Stomach (tissue), 9 donors: ENCODE results near the gene CD247. TPM values are rescaled to one million over a fixed set of nuclear protein-coding genes. Genes with fewer than 3 reads are reported as not detected.

ENCODE experiments used
- DNase-seq, 2 donors: peaks; one replicate each; pipeline versions ENCODE4 v3.0.0 to v3.0.0-alpha.2; 2013 to 2019
- H3K27ac ChIP-seq, 5 donors: fragments of 200-600 bp in 4 of 5; sonication (generic) in 4 of 5; one replicate each; pipeline ENCODE4 v1.5.1; 2013 to 2019; ENCODE audit warnings: mild to moderate bottlenecking in 1 of 5, moderate library complexity in 1 of 5
- H3K27me3 ChIP-seq, 3 donors: fragments of 200-600 bp; sonication (generic); one replicate each; pipeline ENCODE4 v1.5.1; 2017 to 2019; ENCODE audit warnings: mixed run types in 1 of 3
- H3K36me3 ChIP-seq, 4 donors: fragments of 200-600 bp; sonication (generic); 1 replicate in 3 of 4; 2 replicates in 1 of 4; pipeline ENCODE4 v1.5.1; 2016 to 2019
- H3K4me1 ChIP-seq, 4 donors: fragments of 200-600 bp; sonication (generic); one replicate each; pipeline ENCODE4 v1.5.1; 2016 to 2019
- H3K4me3 ChIP-seq, 4 donors: fragments of 200-600 bp; sonication (generic) in 3 of 4; one replicate each; pipeline ENCODE4 v1.5.1; 2016 to 2019; ENCODE audit warnings: mild to moderate bottlenecking in 1 of 4
- H3K9me3 ChIP-seq, 4 donors: fragments of 200-600 bp; sonication (generic); one replicate each; pipeline ENCODE4 v1.5.1; 2016 to 2019
- EP300 ChIP-seq: sonication (generic); formaldehyde crosslinking; IDR thresholded peaks from one replicate; pipeline ENCODE4 v1.6.1; 2017; ENCODE audit warnings: antibody characterized with exemption
- POLR2A ChIP-seq, 4 donors: fragments of 450-650 bp; IDR thresholded peaks; one replicate each; pipeline ENCODE4 v1.6.1; 2016; ENCODE audit warnings: antibody characterized with exemption in 4 of 4, control low read depth in 2 of 4, mild to moderate bottlenecking in 1 of 4, moderate library complexity in 1 of 4
- POLR2AphosphoS5 ChIP-seq, 3 donors: sonication (generic); formaldehyde crosslinking; IDR thresholded peaks; one replicate each; pipeline ENCODE4 v1.6.1; 2016; ENCODE audit warnings: antibody characterized with exemption in 3 of 3
- WGBS, 5 donors: extraction: QIAGEN DNeasy Blood & Tissue Kit in 3 of 5; methylation state at CpG; one replicate each; pipeline versions ENCODE4 v1.1.5 to v1.1.7; 2013 to 2018; 5-methylcytosine and 5-hydroxymethylcytosine counted together
- intact Hi-C: fragments of 100-400 bp; cut with DNase I; formaldehyde crosslinking; loops from one replicate; pipeline ENCODE4 v1.15.1; 2023; ENCODE audit warnings: low total_unique reads
- polyA plus RNA-seq, 3 donors: library from polyadenylated mRNA; stranded (reverse); fragments of 200-250 nt; gene quantifications; one replicate each; pipeline ENCODE4 v1.2.3, GENCODE V29; 2013
- total RNA-seq, 5 donors: library from RNA; depleted of rRNA; stranded (reverse); fragments of >200 nt; gene quantifications; one replicate each; pipeline versions ENCODE4 v1.1.0 to v1.2.3, GENCODE V29; 2014 to 2016
- TF ChIP-seq, protein P1 (sequence below), 7 experiments: fragments of 450-650 bp in 4 of 7; fragments of 200-600 bp in 3 of 7; sonication (generic) in 3 of 7; IDR thresholded peaks; one replicate each; pipeline ENCODE4 v1.5.1; 2016 to 2019; ENCODE audit warnings: antibody characterized with exemption in 7 of 7, control low read depth in 2 of 7, mild to moderate bottlenecking in 1 of 7
- donor health status: healthy with polysubstance abuse.
- donor health status: Bipolar disorder and iron deficiency.
- donor health status: healthy.

The CD247 gene
- total and polyA plus RNA-seq, 8 donors = 0.68 to 6.7 (median 3.1) TPM; not detected in 3

DNA sequence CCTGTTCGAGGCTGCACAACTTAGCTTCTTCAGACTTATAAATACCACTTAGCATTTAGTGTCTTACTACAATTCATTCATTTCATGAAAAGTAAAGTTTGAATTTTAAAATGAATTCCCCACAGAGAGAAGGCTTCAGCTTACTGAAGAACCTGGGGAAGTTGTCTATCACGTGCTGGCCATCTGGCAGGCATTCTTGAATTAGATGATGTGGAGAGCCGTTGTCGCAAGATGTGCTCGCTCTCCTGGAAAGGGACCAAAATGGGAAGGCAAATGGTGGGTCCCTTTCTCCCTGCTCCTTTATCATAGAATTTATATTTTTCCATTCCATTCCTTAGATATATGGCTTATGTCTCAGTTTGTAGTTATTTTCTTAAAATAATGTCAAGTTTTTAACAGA lies 90.5 kb downstream of the CD247 start:
- Histone ChIP-seq H3K27me3 (no peaks in the 10 kb centered on the region), H3K9me3 (no peaks in the 10 kb centered on the region), H3K4me1 (no peaks in the 10 kb centered on the region), H3K36me3 (peaks cover 0 to 11% (median 5%) of the 10 kb centered on the region in 4 donors), H3K27ac (no peak overlapping the region), H3K4me3 (no peak overlapping the region)
- DNase-seq = no peak
- WGBS, 5 donors = 82 to 90% (median 85%) methylated on average over 5 of the region's 5 CpGs
- intact Hi-C loops = no loop called here
- TF ChIP-seq POLR2A (IDR thresholded peaks at IDR 0.05) (no peak), EP300 (no peak), POLR2AphosphoS5 (IDR thresholded peaks at IDR 0.05) (no peak)
- TF ChIP-seq, protein P1, sequence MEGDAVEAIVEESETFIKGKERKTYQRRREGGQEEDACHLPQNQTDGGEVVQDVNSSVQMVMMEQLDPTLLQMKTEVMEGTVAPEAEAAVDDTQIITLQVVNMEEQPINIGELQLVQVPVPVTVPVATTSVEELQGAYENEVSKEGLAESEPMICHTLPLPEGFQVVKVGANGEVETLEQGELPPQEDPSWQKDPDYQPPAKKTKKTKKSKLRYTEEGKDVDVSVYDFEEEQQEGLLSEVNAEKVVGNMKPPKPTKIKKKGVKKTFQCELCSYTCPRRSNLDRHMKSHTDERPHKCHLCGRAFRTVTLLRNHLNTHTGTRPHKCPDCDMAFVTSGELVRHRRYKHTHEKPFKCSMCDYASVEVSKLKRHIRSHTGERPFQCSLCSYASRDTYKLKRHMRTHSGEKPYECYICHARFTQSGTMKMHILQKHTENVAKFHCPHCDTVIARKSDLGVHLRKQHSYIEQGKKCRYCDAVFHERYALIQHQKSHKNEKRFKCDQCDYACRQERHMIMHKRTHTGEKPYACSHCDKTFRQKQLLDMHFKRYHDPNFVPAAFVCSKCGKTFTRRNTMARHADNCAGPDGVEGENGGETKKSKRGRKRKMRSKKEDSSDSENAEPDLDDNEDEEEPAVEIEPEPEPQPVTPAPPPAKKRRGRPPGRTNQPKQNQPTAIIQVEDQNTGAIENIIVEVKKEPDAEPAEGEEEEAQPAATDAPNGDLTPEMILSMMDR (IDR thresholded peaks at IDR 0.05) = no peak

DNA sequence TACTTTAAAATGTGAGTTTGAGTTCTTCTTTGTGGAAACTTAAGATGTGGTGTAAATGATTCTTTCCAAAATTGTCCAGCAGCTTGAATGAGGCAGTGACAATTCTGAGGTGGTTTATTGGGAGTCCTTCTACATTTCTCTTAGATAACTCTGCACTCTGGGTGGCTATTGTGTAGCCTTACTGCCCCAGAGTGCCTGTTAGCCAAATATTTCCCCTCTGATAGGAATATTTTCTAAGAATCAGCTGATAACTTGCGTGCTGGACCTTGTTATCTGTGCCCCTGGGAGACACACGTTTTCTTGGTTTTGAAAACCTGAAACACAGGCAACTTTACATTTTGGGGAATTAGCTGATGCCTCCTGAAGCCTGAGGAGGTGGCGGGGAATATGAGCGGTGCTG lies 91.6 kb downstream of the CD247 start:
- Histone ChIP-seq H3K36me3 (peaks cover 0 to 11% (median 5%) of the 10 kb centered on the region in 4 donors), H3K4me1 (no peaks in the 10 kb centered on the region), H3K27me3 (no peaks in the 10 kb centered on the region), H3K9me3 (no peaks in the 10 kb centered on the region), H3K27ac (no peak overlapping the region), H3K4me3 (no peak overlapping the region)
- no peak for DNase-seq
- 69 to 83% (median 71%) methylated on average over 4 of the region's 4 CpGs for WGBS, 5 donors
- no peak for TF ChIP-seq POLR2A (IDR thresholded peaks at IDR 0.05)
- TF ChIP-seq POLR2AphosphoS5 (IDR thresholded peaks at IDR 0.05) = no peak
- TF ChIP-seq, protein P1 (IDR thresholded peaks at IDR 0.05) = no peak
- TF ChIP-seq EP300 = no peak
- intact Hi-C loops = no loop called here

DNA sequence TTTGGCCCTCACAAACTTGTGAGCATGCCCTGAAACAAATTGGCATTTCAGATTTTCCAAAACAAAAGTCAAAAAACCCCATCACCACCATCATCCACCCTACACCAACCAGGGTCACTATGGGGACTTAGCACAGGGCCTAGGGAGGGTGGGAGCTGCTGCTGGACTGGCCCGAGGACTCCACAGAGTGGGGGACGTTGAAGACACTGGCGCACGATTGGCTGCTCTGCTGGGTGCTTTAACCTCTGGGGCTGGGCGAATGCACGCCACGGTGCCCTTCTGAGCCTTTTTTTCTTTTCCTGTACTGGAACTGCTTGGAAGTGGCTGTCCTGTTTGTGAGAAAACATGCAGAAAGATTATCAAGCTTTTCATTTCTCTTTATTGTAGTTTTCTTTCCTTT lies 92.8 kb downstream of the CD247 start:
- no peaks in the 10 kb centered on the region for H3K27me3 ChIP-seq
- H3K9me3 ChIP-seq = no peaks in the 10 kb centered on the region
- peaks cover 0 to 11% (median 5%) of the 10 kb centered on the region in 4 donors for H3K36me3 ChIP-seq
- intact Hi-C loops = no loop called here
- TF ChIP-seq, protein P1 (IDR thresholded peaks at IDR 0.05) = no peak
- TF ChIP-seq POLR2AphosphoS5 (IDR thresholded peaks at IDR 0.05) = no peak
- no peak for TF ChIP-seq EP300
- no peak for TF ChIP-seq POLR2A (IDR thresholded peaks at IDR 0.05)
- WGBS, 5 donors = 89 to 95% (median 90%) methylated on average over 7 of the region's 7 CpGs
- no peak for DNase-seq
- no peak overlapping the region for H3K27ac ChIP-seq
- no peaks in the 10 kb centered on the region for H3K4me1 ChIP-seq
- no peak overlapping the region for H3K4me3 ChIP-seq

DNA sequence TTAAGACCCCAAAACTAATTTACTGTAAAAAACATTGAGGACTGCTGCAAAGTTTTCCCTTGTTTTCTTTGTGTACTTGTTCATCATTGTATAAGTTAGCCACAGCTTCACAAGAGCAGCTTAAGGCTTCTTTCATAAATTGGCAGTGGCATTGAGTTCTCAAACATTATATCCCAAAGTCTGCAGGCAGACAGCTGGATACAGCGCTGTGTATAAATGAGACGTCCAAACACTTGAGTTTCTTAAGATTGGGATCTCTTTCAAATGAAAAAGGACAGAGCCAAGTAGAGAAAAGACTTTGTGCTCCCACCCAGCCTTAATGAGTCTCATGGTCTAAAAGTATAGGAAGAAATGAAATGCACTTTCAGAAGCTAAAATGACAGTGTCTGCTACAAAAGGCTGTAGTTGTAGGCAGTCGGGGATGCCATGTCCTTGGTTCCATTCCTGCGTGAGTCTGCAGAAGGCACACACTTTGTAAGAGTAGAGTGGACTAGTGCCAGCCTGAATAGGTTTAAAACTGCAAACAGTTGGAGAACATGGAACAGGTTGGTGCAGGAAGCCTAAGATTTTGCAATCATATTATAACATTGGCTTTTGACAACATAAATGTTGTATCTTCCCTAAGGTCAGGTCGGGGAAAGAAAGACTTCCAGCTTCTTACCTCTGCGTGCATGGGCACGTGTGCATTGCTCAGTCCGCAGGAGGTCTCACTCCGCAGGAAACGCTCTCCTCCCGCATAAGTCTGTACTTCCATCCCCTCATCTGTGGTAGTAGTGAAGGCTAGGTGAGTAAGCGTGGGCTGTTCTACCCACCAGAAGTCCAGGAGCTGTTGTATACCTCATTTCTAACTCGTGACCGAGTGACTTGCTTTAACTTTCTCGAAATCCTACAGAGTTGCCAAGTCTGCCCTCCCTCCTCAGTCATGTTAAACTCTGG lies 94.4 kb downstream of the CD247 start:
- Histone ChIP-seq H3K27me3 (no peaks in the 10 kb centered on the region), H3K4me1 (no peaks in the 10 kb centered on the region), H3K9me3 (no peaks in the 10 kb centered on the region), H3K36me3 (peaks cover 0 to 11% (median 5%) of the 10 kb centered on the region in 4 donors), H3K27ac (no peak overlapping the region), H3K4me3 (no peak overlapping the region)
- intact Hi-C loops = no loop called here
- TF ChIP-seq POLR2A (IDR thresholded peaks at IDR 0.05) (no peak), POLR2AphosphoS5 (IDR thresholded peaks at IDR 0.05) (no peak), EP300 (no peak)
- TF ChIP-seq, protein P1 (IDR thresholded peaks at IDR 0.05) = no peak
- 82 to 94% (median 87%) methylated on average over 15 of the region's 15 CpGs for WGBS, 5 donors
- no peak for DNase-seq
